ENCODE results near the gene PDCL2.

Gene PDCL2

DNA sequence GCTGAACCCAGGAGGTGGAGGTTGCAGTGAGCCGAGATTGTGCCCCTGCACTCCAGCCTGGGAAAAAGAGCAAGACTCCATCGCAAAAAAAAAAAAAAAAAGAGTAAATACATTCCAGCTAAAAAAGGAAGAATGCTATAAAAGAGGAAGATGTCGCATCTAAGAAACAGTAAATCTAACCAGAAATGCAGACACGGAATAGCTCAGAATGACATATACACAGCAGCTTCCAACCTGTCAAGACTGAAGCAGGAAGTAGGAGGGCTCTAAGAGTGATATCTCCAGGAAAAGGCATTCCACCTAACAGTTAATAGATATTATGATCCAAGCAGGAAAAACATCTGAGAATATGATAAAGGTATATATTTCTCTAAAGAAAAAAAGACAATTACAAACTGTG lies 61.4 kb downstream of the PDCL2 start:
- in situ Hi-C loops (cut with HindIII; ENCODE audit: low pct_ligation_motif_present, low sequenced_read_pairs), result no loop called here
- H3K4me3 ChIP-seq (ENCODE audit: low read depth, low read length), result no peak overlapping the region
- no peak for DNase-seq

DNA sequence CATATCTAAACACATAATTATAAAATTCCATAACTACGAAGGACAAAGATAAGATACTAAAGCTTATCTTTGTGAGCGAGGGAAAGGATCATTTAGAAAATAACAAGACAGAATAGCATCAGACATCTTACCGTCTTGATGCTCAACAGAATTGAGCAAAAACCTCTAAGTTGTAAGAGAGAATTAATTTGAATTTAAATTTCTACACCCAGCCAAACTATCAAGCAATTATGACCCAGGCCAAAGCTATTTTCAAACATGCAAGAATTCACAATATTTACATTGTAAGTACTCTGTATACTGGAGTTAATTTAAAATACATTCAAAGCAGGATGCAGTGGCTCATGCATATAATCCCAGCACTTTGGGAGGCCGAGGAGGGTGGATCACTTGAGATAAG lies 61.9 kb downstream of the PDCL2 start:
- no peak overlapping the region for H3K4me3 ChIP-seq (ENCODE audit: low read depth, low read length)
- no peak for DNase-seq
- in situ Hi-C loops (cut with HindIII; ENCODE audit: low pct_ligation_motif_present, low sequenced_read_pairs), result no loop called here
- no peaks in the 10 kb centered on the region for H3K27me3 ChIP-seq (replicated peaks)
- H3K36me3 ChIP-seq (replicated peaks), result no peaks in the 10 kb centered on the region
- TF ChIP-seq, protein P1, sequence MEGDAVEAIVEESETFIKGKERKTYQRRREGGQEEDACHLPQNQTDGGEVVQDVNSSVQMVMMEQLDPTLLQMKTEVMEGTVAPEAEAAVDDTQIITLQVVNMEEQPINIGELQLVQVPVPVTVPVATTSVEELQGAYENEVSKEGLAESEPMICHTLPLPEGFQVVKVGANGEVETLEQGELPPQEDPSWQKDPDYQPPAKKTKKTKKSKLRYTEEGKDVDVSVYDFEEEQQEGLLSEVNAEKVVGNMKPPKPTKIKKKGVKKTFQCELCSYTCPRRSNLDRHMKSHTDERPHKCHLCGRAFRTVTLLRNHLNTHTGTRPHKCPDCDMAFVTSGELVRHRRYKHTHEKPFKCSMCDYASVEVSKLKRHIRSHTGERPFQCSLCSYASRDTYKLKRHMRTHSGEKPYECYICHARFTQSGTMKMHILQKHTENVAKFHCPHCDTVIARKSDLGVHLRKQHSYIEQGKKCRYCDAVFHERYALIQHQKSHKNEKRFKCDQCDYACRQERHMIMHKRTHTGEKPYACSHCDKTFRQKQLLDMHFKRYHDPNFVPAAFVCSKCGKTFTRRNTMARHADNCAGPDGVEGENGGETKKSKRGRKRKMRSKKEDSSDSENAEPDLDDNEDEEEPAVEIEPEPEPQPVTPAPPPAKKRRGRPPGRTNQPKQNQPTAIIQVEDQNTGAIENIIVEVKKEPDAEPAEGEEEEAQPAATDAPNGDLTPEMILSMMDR (IDR thresholded peaks at IDR 0.05; ENCODE audit: low read depth, low read length, missing control alignments), result no peak
- H3K27ac ChIP-seq, result no peak overlapping the region

More for the DNA sequence above, 61.4 kb downstream of the PDCL2 start:
- H3K27me3 ChIP-seq (replicated peaks), result no peaks in the 10 kb centered on the region
- H3K36me3 ChIP-seq (replicated peaks), result no peaks in the 10 kb centered on the region
- TF ChIP-seq, protein P1 (IDR thresholded peaks at IDR 0.05; ENCODE audit: low read depth, low read length, missing control alignments), result no peak
- no peak overlapping the region for H3K27ac ChIP-seq

DNA sequence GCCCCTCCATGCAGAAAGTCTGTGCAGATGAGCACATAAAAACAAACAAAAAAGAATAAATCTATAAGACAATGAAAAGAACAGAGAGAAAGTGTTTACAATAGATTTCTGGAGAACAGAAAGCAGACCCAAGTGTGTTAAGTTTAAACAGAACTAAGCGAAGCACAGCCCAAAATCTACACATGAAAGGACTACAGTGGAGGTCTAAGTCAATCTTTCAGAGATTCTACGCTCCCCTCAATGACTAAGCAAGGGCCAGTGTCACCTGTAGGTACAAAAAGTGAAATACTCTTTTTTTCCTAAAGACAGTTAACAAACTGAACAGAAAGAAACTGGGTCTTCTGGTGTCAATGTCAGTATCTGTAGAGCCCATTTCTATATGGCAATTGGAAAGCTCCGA lies 63.6 kb downstream of the PDCL2 start:
- no peak overlapping the region for H3K27ac ChIP-seq
- in situ Hi-C loops (cut with HindIII; ENCODE audit: low pct_ligation_motif_present, low sequenced_read_pairs), result no loop called here
- no peak for DNase-seq
- H3K36me3 ChIP-seq (replicated peaks), result no peaks in the 10 kb centered on the region
- H3K4me3 ChIP-seq (ENCODE audit: low read depth, low read length), result no peak overlapping the region
- TF ChIP-seq, protein P1 (IDR thresholded peaks at IDR 0.05; ENCODE audit: low read depth, low read length, missing control alignments), result no peak
- H3K27me3 ChIP-seq (replicated peaks), result no peaks in the 10 kb centered on the region

DNA sequence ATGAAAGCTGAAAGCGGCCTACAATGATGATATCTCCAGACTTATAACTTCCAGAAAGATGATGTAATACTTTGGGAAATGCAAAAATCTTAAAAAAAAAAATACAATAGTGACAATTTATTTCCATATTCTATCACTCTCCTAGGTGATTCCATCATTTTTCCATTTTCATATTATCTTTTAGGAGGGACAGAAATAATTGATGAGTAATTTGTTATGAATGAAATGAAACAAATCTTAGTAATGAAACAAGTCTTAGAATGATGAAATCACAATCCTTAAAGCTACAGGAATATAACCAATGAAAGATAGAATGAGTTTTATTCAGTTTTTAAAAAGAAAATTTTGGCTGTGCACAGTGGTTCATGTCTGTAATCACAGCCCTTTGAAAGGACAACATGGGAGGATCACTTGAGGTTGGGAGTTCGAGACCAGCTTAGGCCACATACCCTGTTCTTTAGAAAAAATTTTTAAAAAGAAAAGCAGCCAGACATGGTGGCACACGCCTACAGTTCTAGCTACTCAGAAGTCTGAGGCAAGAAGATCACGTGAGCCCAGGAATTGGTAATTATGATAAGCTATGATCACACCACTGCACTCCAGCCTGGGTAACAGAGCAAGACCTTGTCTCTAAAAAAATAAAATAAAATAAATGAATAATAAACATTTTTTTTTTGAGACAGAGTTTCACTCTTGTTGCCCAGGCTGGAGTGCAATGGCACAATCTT lies 67.0 kb downstream of the PDCL2 start:
- Histone ChIP-seq H3K4me3 (ENCODE audit: low read depth, low read length) (no peak overlapping the region), H3K27me3 (replicated peaks) (no peaks in the 10 kb centered on the region), H3K36me3 (replicated peaks) (no peaks in the 10 kb centered on the region), H3K27ac (peak overlapping the region; percentile 36)
- DNase-seq, result no peak
- in situ Hi-C loops (cut with HindIII; ENCODE audit: low pct_ligation_motif_present, low sequenced_read_pairs), result no loop called here
- TF ChIP-seq, protein P1 (IDR thresholded peaks at IDR 0.05; ENCODE audit: low read depth, low read length, missing control alignments), result no peak

DNA sequence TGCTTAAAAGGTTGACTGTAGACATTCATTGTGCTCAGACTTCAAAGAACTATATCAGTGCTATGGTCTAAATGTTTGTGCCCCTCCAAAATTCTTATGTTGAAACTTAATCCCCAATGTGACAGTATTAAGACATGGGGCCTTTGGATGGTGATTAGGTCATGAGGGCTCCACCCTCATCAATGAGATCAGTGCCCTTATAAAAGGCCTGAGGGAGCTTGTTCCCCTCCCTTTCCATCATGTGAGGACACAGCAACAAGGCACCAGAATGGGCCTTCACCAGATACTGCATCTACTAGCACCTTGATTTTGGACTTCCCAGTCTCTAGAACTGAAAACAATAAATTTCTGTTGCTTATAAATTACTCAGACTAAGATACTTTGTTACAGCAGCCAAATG lies 73.6 kb downstream of the PDCL2 start:
- in situ Hi-C loops (cut with HindIII; ENCODE audit: low pct_ligation_motif_present, low sequenced_read_pairs), result no loop called here
- TF ChIP-seq, protein P1 (IDR thresholded peaks at IDR 0.05; ENCODE audit: low read depth, low read length, missing control alignments), result no peak
- Histone ChIP-seq H3K27ac (no peak overlapping the region), H3K4me3 (ENCODE audit: low read depth, low read length) (no peak overlapping the region), H3K36me3 (replicated peaks) (no peaks in the 10 kb centered on the region), H3K27me3 (replicated peaks) (no peaks in the 10 kb centered on the region)
- no peak for DNase-seq

Measured in brain microvascular endothelial cell (primary cell).